SK-N-SH (cell line): ENCODE results near the gene NRCAM. TPM values are rescaled to one million over a fixed set of nuclear protein-coding genes. Genes with fewer than 3 reads are reported as not detected.

Experiments
- CTCF ChIA-PET: fragments of 300-600, 350-600 bp; formaldehyde crosslinking; extraction: SDS; loops from one replicate; lab custom pipeline; 2021; lab: Yijun Ruan, JAX
- POLR2A ChIA-PET: fragments of 350-600 bp; sonication (Branson Sonifier 250); formaldehyde crosslinking; extraction: SDS; loops from one replicate; lab custom pipeline; 2020; ENCODE audit warnings: antibody characterized with exemption, inconsistent platforms; lab: Yijun Ruan, JAX
- DNase-seq: peaks from one replicate; pipeline ENCODE4 v3.0.0; 2012
- H2AFZ ChIP-seq: fragments of 200-600 bp; sonication (generic); 2 replicates; pipeline ENCODE4 v1.8.1; 2016; ENCODE audit warnings: antibody characterized with exemption, mild to moderate bottlenecking, low read depth
- H3F3A ChIP-seq: fragments of 200-600 bp; sonication (generic); replicated peaks from 2 replicates; pipeline ENCODE3; 2016; ENCODE audit warnings: antibody characterized with exemption, mild to moderate bottlenecking; ENCODE audit not compliant: insufficient read depth
- H3K27ac ChIP-seq, 2 experiments: fragments of 200-500 bp in 1 of 2; fragments of 200-600 bp in 1 of 2; sonication (Bioruptor generic) in 1 of 2; sonication (generic), shearing (Covaris generic) in 1 of 2; 2 replicates each; pipeline versions ENCODE4 v1.5.1 to v1.6.1; 2014 to 2016; ENCODE audit warnings: low read depth in 2 of 2, inconsistent platforms in 1 of 2, low read length in 1 of 2, mild to moderate bottlenecking in 1 of 2, mixed read lengths in 1 of 2
- H3K27me3 ChIP-seq: fragments of 200-600 bp; sonication (generic), shearing (Covaris generic); 2 replicates; pipeline ENCODE4 v1.6.1; 2016; ENCODE audit warnings: mixed run types; ENCODE audit not compliant: insufficient read depth
- H3K36me3 ChIP-seq, 2 experiments: fragments of 200-500 bp in 1 of 2; fragments of 200-600 bp in 1 of 2; sonication (Bioruptor generic) in 1 of 2; sonication (generic) in 1 of 2; replicated peaks in 1 of 2; 2 replicates each; pipeline versions ENCODE3 to v1.5.1; 2014 to 2016; ENCODE audit warnings: low read length in 1 of 2, mild to moderate bottlenecking in 1 of 2; ENCODE audit not compliant: insufficient read depth in 2 of 2, control insufficient read depth in 1 of 2
- H3K4me1 ChIP-seq, 2 experiments: fragments of 200-500 bp in 1 of 2; fragments of 200-600 bp in 1 of 2; sonication (Bioruptor generic) in 1 of 2; sonication (generic), shearing (Covaris generic) in 1 of 2; 2 replicates each; pipeline versions ENCODE4 v1.5.1 to v1.6.1; 2014 to 2016; ENCODE audit warnings: low read depth in 1 of 2, low read length in 1 of 2, mixed run types in 1 of 2; ENCODE audit not compliant: insufficient read depth in 2 of 2, control insufficient read depth in 1 of 2
- H3K4me2 ChIP-seq: fragments of 200-600 bp; sonication (generic), shearing (Covaris generic); 2 replicates; pipeline ENCODE4 v1.6.1; 2017; ENCODE audit warnings: mixed run types
- H3K4me3 ChIP-seq, 2 experiments: fragments of 200-500 bp in 1 of 2; fragments of 200-600 bp in 1 of 2; sonication (Bioruptor generic) in 1 of 2; sonication (generic), shearing (Covaris generic) in 1 of 2; 2 replicates each; pipeline versions ENCODE4 v1.5.1 to v1.8.1; 2014 to 2016; ENCODE audit warnings: low read depth in 2 of 2, inconsistent platforms in 1 of 2, low read length in 1 of 2, mild to moderate bottlenecking in 1 of 2, mixed read lengths in 1 of 2, moderate library complexity in 1 of 2
- H3K79me2 ChIP-seq: fragments of 200-600 bp; sonication (generic); 2 replicates; pipeline ENCODE4 v1.8.1; 2017; ENCODE audit warnings: mild to moderate bottlenecking; ENCODE audit not compliant: insufficient read depth
- H3K9ac ChIP-seq: fragments of 200-600 bp; sonication (generic); 2 replicates; pipeline ENCODE4 v1.6.1; 2017; ENCODE audit warnings: mixed run types
- H3K9me2 ChIP-seq: fragments of 200-600 bp; sonication (generic); 2 replicates; pipeline ENCODE4 v1.6.1; 2017; ENCODE audit warnings: mixed run types
- H3K9me3 ChIP-seq: fragments of 200-600 bp; sonication (generic); 2 replicates; pipeline ENCODE4 v1.6.1; 2017; ENCODE audit warnings: mixed run types, mild to moderate bottlenecking, moderate library complexity
- H4K20me1 ChIP-seq: fragments of 200-600 bp; sonication (generic); 2 replicates; pipeline ENCODE4 v1.6.1; 2017; ENCODE audit warnings: mild to moderate bottlenecking, mixed run types; ENCODE audit not compliant: insufficient read depth
- CHD2 ChIP-seq: fragments of 150-350 bp; IDR thresholded peaks from 2 replicates; pipeline ENCODE4 v1.6.1; 2018; ENCODE audit warnings: low read length; ENCODE audit not compliant: partially characterized antibody
- CTCF ChIP-seq: fragments of 200-600 bp; sonication (generic); IDR thresholded peaks from 2 replicates; pipeline ENCODE4 v1.6.1; 2017; ENCODE audit warnings: antibody characterized with exemption, mild to moderate bottlenecking, moderate library complexity
- ELF1 ChIP-seq: IDR thresholded peaks from 2 replicates; pipeline ENCODE4 v1.4.0; 2012
- EP300 ChIP-seq, 2 experiments: IDR thresholded peaks; 2 replicates each; pipeline versions ENCODE4 v1.4.0 to v1.6.1; 2012; ENCODE audit warnings: borderline replicate concordance in 1 of 2, low read depth in 1 of 2, low read length in 1 of 2
- FOSL2 ChIP-seq: IDR thresholded peaks from 2 replicates; pipeline ENCODE4 v1.4.0; 2012; ENCODE audit warnings: low read depth, mild to moderate bottlenecking, moderate library complexity, borderline replicate concordance
- FOXJ3 ChIP-seq: sonication (generic); formaldehyde crosslinking; IDR thresholded peaks from 2 replicates; pipeline ENCODE4 v1.5.1; 2020; ENCODE audit warnings: mild to moderate bottlenecking, missing genetic modification reagents
- GABPA ChIP-seq: IDR thresholded peaks from 2 replicates; pipeline ENCODE4 v1.4.0; 2012; ENCODE audit warnings: low read depth, mild to moderate bottlenecking
- GATA2 ChIP-seq: sonication (generic); formaldehyde crosslinking; IDR thresholded peaks from 2 replicates; pipeline ENCODE4 v1.5.0; 2020; ENCODE audit warnings: mild to moderate bottlenecking, missing genetic modification reagents
- MEF2A ChIP-seq: IDR thresholded peaks from 2 replicates; pipeline ENCODE4 v1.4.0; 2012; ENCODE audit warnings: low read depth, borderline replicate concordance
- MXI1 ChIP-seq: IDR thresholded peaks from 2 replicates; pipeline ENCODE4 v1.6.1; 2012; ENCODE audit warnings: mild to moderate bottlenecking, low read depth, low read length, improper control_type of control experiment
- PBX3 ChIP-seq: IDR thresholded peaks from 2 replicates; pipeline ENCODE4; 2012
- POLR2AphosphoS5 ChIP-seq: IDR thresholded peaks from 2 replicates; pipeline ENCODE4 v1.6.1; 2012; ENCODE audit warnings: low read depth, low read length
- RCOR1 ChIP-seq: fragments of 150-350 bp; IDR thresholded peaks from 2 replicates; pipeline ENCODE4 v1.6.1; 2017; ENCODE audit warnings: antibody characterized with exemption, low read length
- TAF1 ChIP-seq: IDR thresholded peaks from 2 replicates; pipeline ENCODE4 v1.6.1; 2012; ENCODE audit warnings: low read depth, mild to moderate bottlenecking, low read length, moderate library complexity, borderline replicate concordance
- WGBS: methylation state at CpG from one replicate; pipeline ENCODE4 v1.1.6; 2017; ENCODE audit warnings: low lambda C conversion rate; 5-methylcytosine and 5-hydroxymethylcytosine counted together
- polyA plus RNA-seq, 3 experiments: library from polyadenylated mRNA; depleted of rRNA; stranded (reverse); fragments of >200 nt; gene quantifications; 2 replicates each; pipeline ENCODE4 v1.2.3, GENCODE V29; 2012
- TF ChIP-seq, protein P1 (sequence below): IDR thresholded peaks from 2 replicates; pipeline ENCODE4 v1.4.0; 2012; ENCODE audit warnings: low read depth, borderline replicate concordance

NRCAM gene
- polyA plus RNA-seq, 1 of the 3 experiments (the other 2 are of a cell fraction), result 1.1 TPM

GRCh38 chr7:108287857-108288256 is 168.4 kb downstream of the NRCAM start:
- no peaks in the 10 kb centered on the region for H3K27me3 ChIP-seq

DNA sequence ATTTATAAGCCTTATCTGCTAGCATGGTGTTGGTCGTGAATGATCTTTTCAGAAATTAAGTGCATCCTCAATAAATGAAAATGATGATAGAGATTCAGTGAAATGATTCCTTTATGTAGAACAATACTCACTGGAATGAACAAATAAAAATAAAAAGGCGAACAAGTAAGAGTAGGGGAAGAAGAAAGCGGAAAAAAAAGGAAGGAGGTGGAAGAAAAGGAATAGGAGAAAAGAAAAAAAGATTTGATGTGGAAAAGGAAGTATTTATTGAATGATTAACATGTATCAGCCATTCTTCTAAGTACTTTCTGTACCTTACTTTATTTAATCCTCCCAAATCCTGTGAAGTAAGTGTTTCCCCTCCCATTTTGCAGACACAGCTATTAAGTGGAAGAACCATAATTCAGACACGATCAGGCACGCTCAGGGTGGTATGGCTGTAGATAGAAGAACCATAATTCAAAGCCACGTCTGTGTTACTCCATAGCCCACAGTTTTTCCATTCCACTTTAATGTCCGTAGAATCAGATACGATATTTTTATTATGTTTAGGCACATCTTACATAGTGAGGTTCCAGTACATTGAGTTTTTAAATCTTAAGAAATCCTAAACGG is 169.8 kb downstream of the NRCAM start:
- no peaks in the 10 kb centered on the region for H4K20me1 ChIP-seq
- no peaks in the 10 kb centered on the region for H3K9me2 ChIP-seq
- H3K9me3 ChIP-seq, result no peaks in the 10 kb centered on the region
- H3K4me2 ChIP-seq, result no peak overlapping the region
- H3K9ac ChIP-seq, result no peak overlapping the region
- 76% methylated on average over 9 of the region's 9 CpGs for WGBS
- H3K27ac ChIP-seq, result no peak overlapping the region; a peak in 1 of 4 replicates
- no peaks in the 10 kb centered on the region for H3K79me2 ChIP-seq
- ChIA-PET CTCF (interaction anchor here (0.6 to 0.9 kb wide), 3 partner anchors 23 to 166 kb away, joined by 3 read pairs; no protein-coding TSS in a partner anchor), POLR2A (no interaction called here)
- H3K27me3 ChIP-seq, result no peaks in the 10 kb centered on the region
- no peaks in the 10 kb centered on the region for H3F3A ChIP-seq
- H3K36me3 ChIP-seq, result peaks cover 0 to 3% of the 10 kb centered on the region in 2 experiments
- no peak for DNase-seq
- peaks cover 0 to 42% of the 10 kb centered on the region in 2 experiments; a peak in 3 of 4 replicates for H3K4me1 ChIP-seq
- no peak overlapping the region for H2AFZ ChIP-seq
- H3K4me3 ChIP-seq, result no peak overlapping the region
- no peak for TF ChIP-seq FOSL2
- no peak for TF ChIP-seq RCOR1
- TF ChIP-seq TAF1, result no peak
- TF ChIP-seq PBX3, result no peak
- no peak for TF ChIP-seq GATA2 (CRISPR knock-in tag)
- no peak for TF ChIP-seq MEF2A
- no peak for TF ChIP-seq CHD2
- TF ChIP-seq ELF1, result no peak
- no peak for TF ChIP-seq FOXJ3 (CRISPR knock-in tag)
- TF ChIP-seq, protein P1, sequence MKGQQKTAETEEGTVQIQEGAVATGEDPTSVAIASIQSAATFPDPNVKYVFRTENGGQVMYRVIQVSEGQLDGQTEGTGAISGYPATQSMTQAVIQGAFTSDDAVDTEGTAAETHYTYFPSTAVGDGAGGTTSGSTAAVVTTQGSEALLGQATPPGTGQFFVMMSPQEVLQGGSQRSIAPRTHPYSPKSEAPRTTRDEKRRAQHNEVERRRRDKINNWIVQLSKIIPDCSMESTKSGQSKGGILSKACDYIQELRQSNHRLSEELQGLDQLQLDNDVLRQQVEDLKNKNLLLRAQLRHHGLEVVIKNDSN, result no peak
- no peak for TF ChIP-seq EP300 (IDR thresholded peaks at IDR 0.05; ENCODE audit: borderline replicate concordance in 1 of 2, low read depth in 1 of 2, low read length in 1 of 2)
- TF ChIP-seq MXI1, result no peak

More at GRCh38 chr7:108287857-108288256, 168.4 kb downstream of the NRCAM start:
- Histone ChIP-seq H4K20me1 (no peaks in the 10 kb centered on the region), H2AFZ (no peak overlapping the region), H3K4me2 (no peak overlapping the region), H3K4me3 (no peak overlapping the region), H3K27ac (no peak overlapping the region; a peak in 1 of 4 replicates), H3K4me1 (peaks cover 4 to 46% of the 10 kb centered on the region in 2 experiments; a peak in 3 of 4 replicates), H3K36me3 (peaks cover 0 to 3% of the 10 kb centered on the region in 2 experiments), H3K79me2 (no peaks in the 10 kb centered on the region), H3K9me3 (no peaks in the 10 kb centered on the region), H3K9ac (no peak overlapping the region), H3F3A (no peaks in the 10 kb centered on the region), H3K9me2 (no peaks in the 10 kb centered on the region)
- POLR2A ChIA-PET, result no interaction called here
- no peak for TF ChIP-seq GATA2 (CRISPR knock-in tag)
- TF ChIP-seq CTCF, result no peak
- TF ChIP-seq, protein P1, result no peak
- TF ChIP-seq PBX3, result no peak
- TF ChIP-seq POLR2AphosphoS5, result no peak
- TF ChIP-seq EP300 (IDR thresholded peaks at IDR 0.05; ENCODE audit: borderline replicate concordance in 1 of 2, low read depth in 1 of 2, low read length in 1 of 2), result no peak
- no peak for TF ChIP-seq GABPA
- 94% methylated on average over 3 of the region's 3 CpGs for WGBS
- CTCF ChIA-PET, result interaction anchor here (1.4 kb wide), 1 partner anchor 9 kb away, joined by 3 read pairs; no protein-coding TSS in a partner anchor
- DNase-seq, result no peak
